GM12875 (cell line): ENCODE measurements around the gene DNAJC25.
"Not testable (repeated sequence)": the region's sequence is repeated elsewhere in the genome, so short reads cannot be mapped to it uniquely, and the experiment has no call there.

Experiments
- H3K4me3 ChIP-seq: one replicate; pipeline ENCODE4 v1.5.1; 2011; ENCODE audit warnings: low read depth, low read length, control low read depth
- TF ChIP-seq, protein P1 (sequence below): IDR thresholded peaks from 2 replicates; pipeline ENCODE4 v1.5.1; 2011; ENCODE audit warnings: low read depth, mild to moderate bottlenecking, control low read depth, inconsistent platforms, low read length, moderate library complexity, borderline replicate concordance; ENCODE audit not compliant: insufficient read depth

DNAJC25 gene

GRCh38 chr9:111610149-111610548 lies 21.0 kb upstream of the DNAJC25 start:
- no peak overlapping the region for H3K4me3 ChIP-seq
- TF ChIP-seq, protein P1, sequence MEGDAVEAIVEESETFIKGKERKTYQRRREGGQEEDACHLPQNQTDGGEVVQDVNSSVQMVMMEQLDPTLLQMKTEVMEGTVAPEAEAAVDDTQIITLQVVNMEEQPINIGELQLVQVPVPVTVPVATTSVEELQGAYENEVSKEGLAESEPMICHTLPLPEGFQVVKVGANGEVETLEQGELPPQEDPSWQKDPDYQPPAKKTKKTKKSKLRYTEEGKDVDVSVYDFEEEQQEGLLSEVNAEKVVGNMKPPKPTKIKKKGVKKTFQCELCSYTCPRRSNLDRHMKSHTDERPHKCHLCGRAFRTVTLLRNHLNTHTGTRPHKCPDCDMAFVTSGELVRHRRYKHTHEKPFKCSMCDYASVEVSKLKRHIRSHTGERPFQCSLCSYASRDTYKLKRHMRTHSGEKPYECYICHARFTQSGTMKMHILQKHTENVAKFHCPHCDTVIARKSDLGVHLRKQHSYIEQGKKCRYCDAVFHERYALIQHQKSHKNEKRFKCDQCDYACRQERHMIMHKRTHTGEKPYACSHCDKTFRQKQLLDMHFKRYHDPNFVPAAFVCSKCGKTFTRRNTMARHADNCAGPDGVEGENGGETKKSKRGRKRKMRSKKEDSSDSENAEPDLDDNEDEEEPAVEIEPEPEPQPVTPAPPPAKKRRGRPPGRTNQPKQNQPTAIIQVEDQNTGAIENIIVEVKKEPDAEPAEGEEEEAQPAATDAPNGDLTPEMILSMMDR: no peak

GRCh38 chr9:111610845-111611244 lies 20.3 kb upstream of the DNAJC25 start:
- TF ChIP-seq, protein P1: no peak
- no peak overlapping the region for H3K4me3 ChIP-seq

DNA sequence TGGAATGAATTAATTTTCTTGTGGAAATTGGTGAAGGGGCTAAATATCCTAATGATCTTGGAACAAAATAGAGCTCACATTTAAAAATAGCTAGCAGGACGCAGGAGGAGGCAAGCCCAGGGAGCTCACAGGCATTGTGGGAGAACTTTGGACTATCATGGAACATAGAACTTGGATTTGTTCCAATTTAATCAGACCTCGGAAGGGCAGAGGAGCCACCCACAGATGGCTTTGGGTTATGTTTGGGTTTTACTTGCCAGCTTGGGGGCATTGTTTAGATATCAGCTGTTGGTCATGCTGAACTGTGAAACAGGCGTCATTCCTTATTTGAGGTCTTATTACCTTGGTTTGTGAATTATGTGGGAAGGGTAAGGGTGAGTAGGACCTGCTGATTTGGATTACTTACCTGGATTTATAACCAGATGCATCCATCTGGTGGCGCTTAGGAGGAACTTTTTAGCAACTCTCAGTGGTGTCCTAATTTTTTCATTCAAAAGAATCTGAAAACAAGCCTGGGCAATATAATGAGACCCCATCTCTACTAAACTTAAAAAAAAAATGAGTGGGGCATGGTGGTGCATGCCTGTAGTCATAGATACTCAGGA lies 17.6 kb upstream of the DNAJC25 start:
- H3K4me3 ChIP-seq: no peak overlapping the region
- TF ChIP-seq, protein P1: no peak

DNA sequence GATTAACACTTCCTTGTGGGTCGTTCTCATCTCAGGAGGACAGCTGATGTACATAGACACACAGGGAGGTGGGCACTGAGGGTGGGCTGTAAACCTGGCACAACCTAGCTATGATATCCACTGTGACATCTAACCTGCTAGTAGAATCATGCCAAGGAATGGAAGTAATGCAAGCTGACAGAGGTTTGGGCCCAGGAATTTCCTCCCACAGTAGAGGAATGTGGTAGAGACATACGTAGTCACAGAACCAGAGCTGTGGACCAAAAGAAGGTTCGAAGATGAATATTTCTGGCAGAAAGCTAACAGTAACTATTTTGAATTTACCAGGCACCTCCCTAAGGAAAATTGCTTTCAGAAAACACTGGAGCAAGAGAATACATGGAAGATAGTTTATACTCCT lies 15.2 kb upstream of the DNAJC25 start:
- no peak overlapping the region for H3K4me3 ChIP-seq
- TF ChIP-seq, protein P1: no peak

GRCh38 chr9:111617349-111617748 lies 13.8 kb upstream of the DNAJC25 start:
- H3K4me3 ChIP-seq: not testable (repeated sequence)

DNA sequence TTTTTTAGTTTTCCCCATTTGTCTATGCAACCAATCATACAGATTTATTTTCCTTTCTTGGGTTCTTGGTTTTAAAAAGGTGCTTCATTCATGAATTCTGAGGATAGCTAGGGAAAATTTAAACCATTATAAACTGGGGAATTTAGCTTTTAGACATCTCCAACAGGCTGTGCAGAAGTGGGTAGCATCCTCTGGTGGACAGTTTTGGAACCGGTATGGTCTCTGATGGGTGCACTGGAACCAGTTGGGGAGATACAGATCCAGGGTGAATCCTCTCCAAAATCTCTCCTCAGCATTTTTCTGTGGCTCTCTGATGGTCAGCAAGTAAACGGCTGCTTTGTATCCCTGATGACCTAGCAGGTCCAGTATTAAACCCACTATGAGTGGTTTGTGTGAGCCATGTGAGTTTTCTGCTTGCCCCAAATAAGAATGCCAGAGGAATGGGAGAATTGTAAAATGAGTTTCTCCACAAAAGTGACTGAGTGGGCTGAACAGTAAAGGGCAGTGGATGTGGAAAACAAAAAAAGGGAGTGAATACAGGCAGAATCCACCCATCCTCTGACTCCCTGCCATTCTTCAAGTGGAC lies 9.1 kb upstream of the DNAJC25 start:
- TF ChIP-seq, protein P1: peak; percentile 88
- no peak overlapping the region for H3K4me3 ChIP-seq

DNA sequence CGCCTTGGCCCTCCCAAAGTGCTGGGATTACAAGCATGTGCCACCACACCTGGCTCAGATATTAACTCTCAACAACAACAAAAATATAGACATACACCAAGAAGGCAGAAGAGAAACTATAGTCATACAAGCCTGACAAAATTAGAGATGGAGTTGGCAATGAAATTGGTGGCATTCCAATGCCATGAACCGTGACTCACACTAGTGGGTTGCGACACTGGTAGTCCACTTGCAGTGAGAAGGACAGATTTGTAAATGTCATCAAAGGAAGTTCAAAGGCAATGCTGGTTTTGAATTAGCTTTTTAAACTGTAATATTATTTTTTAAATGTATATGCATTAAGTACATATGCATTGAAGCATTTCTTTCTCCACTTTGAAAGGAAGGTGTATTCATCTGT lies 8.5 kb upstream of the DNAJC25 start:
- TF ChIP-seq, protein P1: no peak
- no peak overlapping the region for H3K4me3 ChIP-seq
